ENCODE data around the gene TSPAN10. TPM values are rescaled to one million over a fixed set of nuclear protein-coding genes. Genes with fewer than 3 reads are reported as not detected.

The TSPAN10 gene
- total RNA-seq (2014; rRNA removed; shearing (Covaris generic); ENCODE audit: low replicate concordance) = 1.5 and 1.7 TPM in 2 replicates

- Histone ChIP-seq H4K20me1 (ENCODE audit: insufficient read depth, low read depth, low read length) (peaks cover 7% of the 10 kb centered on the region; the same call in 1 of the 2 replicates), H3K4me2 (ENCODE audit: low read depth, low read length, poor library complexity, severe bottlenecking) (peak within 1 kb of the TSS; percentile 99), H3K9me3 (ENCODE audit: low read length) (no peaks in the 10 kb centered on the region), H2AFZ (ENCODE audit: low read length) (peak within 1 kb of the TSS; percentile 77; the same call in 1 of the 2 replicates), H3K4me1 (ENCODE audit: low read length) (peaks cover 15% of the 10 kb centered on the region), H3K9ac (ENCODE audit: low read length) (peak within 1 kb of the TSS; percentile 99), H3K9me2 (replicated peaks; ENCODE audit: insufficient read depth, low read length) (no peaks in the 10 kb centered on the region), H3K27ac (ENCODE audit: low read length) (peak within 1 kb of the TSS; percentile 58; the same call in 1 of the 2 replicates), H3K79me2 (ENCODE audit: low read length) (peaks cover 49% of the 10 kb centered on the region), H3K36me3 (ENCODE audit: insufficient read depth, low read length) (no peaks in the 10 kb centered on the region; the same call in 1 of the 2 replicates), H3K27me3 (ENCODE audit: low read length) (no peaks in the 10 kb centered on the region), H3K4me3 (ENCODE audit: low read length) (peak within 1 kb of the TSS; percentile 100)
- DNase-seq = peak; percentile 94
These were observed at the start of gene TSPAN10, which contains the start of gene NPLOC4 for GRCh38 chr17:81636505-81637288. TSPAN10 (plus strand) TSS chr17:81637196; CDS start chr17:81642413, 5,217 bp downstream. NPLOC4 (minus strand) TSS chr17:81637112; CDS start chr17:81636930, 182 bp downstream.

DNA sequence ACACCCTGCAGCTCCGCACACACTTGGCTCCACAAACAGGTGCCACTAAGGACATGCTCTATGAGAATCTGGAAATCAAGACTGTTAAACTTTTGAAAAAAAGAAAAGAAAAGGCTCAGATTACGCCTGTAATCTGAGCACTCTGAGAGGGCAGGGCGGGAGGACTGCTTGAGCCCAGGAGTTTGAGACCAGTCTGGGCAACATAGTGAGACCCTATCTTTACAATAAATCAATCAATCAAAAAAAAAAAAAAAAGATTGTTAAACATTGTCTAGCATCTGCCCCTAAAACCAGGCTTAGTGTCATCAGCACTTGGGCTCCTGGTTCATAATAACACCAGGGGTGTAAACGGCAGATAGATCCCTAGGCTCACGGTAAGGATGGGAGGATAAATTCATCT, 47.4 kb upstream of the TSPAN10 start:
- Histone ChIP-seq H3K27ac (ENCODE audit: low read length) (no peak overlapping the region), H3K9ac (ENCODE audit: low read length) (no peak overlapping the region), H4K20me1 (ENCODE audit: insufficient read depth, low read depth, low read length) (no peaks in the 10 kb centered on the region), H3K4me2 (ENCODE audit: low read depth, low read length, poor library complexity, severe bottlenecking) (no peak overlapping the region), H2AFZ (ENCODE audit: low read length) (no peak overlapping the region), H3K79me2 (ENCODE audit: low read length) (no peaks in the 10 kb centered on the region), H3K4me3 (ENCODE audit: low read length) (no peak overlapping the region), H3K27me3 (ENCODE audit: low read length) (no peaks in the 10 kb centered on the region), H3K9me2 (replicated peaks; ENCODE audit: insufficient read depth, low read length) (no peaks in the 10 kb centered on the region), H3K4me1 (ENCODE audit: low read length) (no peaks in the 10 kb centered on the region), H3K36me3 (ENCODE audit: insufficient read depth, low read length) (peaks cover 22% of the 10 kb centered on the region), H3K9me3 (ENCODE audit: low read length) (no peaks in the 10 kb centered on the region)
- DNase-seq = no peak

- Histone ChIP-seq H3K79me2 (ENCODE audit: low read length) (no peaks in the 10 kb centered on the region), H3K27ac (ENCODE audit: low read length) (no peak overlapping the region), H3K9me3 (ENCODE audit: low read length) (no peaks in the 10 kb centered on the region), H3K9me2 (replicated peaks; ENCODE audit: insufficient read depth, low read length) (no peaks in the 10 kb centered on the region), H3K4me1 (ENCODE audit: low read length) (no peaks in the 10 kb centered on the region), H4K20me1 (ENCODE audit: insufficient read depth, low read depth, low read length) (no peaks in the 10 kb centered on the region), H2AFZ (ENCODE audit: low read length) (no peak overlapping the region), H3K4me2 (ENCODE audit: low read depth, low read length, poor library complexity, severe bottlenecking) (no peak overlapping the region), H3K27me3 (ENCODE audit: low read length) (no peaks in the 10 kb centered on the region), H3K4me3 (ENCODE audit: low read length) (no peak overlapping the region), H3K36me3 (ENCODE audit: insufficient read depth, low read length) (peaks cover 22% of the 10 kb centered on the region), H3K9ac (ENCODE audit: low read length) (no peak overlapping the region)
- DNase-seq = no peak
These were observed 46.9 kb upstream of the TSPAN10 start for GRCh38 chr17:81590121-81590520.

- Histone ChIP-seq H3K36me3 (ENCODE audit: insufficient read depth, low read length) (peaks cover 34% of the 10 kb centered on the region), H3K9me2 (replicated peaks; ENCODE audit: insufficient read depth, low read length) (no peaks in the 10 kb centered on the region), H3K9ac (ENCODE audit: low read length) (no peak overlapping the region), H3K79me2 (ENCODE audit: low read length) (no peaks in the 10 kb centered on the region), H3K4me2 (ENCODE audit: low read depth, low read length, poor library complexity, severe bottlenecking) (no peak overlapping the region), H3K9me3 (ENCODE audit: low read length) (no peaks in the 10 kb centered on the region), H3K27ac (ENCODE audit: low read length) (no peak overlapping the region), H4K20me1 (ENCODE audit: insufficient read depth, low read depth, low read length) (no peaks in the 10 kb centered on the region), H3K4me3 (ENCODE audit: low read length) (no peak overlapping the region), H2AFZ (ENCODE audit: low read length) (no peak overlapping the region), H3K4me1 (ENCODE audit: low read length) (no peaks in the 10 kb centered on the region), H3K27me3 (ENCODE audit: low read length) (no peaks in the 10 kb centered on the region)
- DNase-seq = no peak
These were observed 45.0 kb upstream of the TSPAN10 start for GRCh38 chr17:81591971-81592370.

DNA sequence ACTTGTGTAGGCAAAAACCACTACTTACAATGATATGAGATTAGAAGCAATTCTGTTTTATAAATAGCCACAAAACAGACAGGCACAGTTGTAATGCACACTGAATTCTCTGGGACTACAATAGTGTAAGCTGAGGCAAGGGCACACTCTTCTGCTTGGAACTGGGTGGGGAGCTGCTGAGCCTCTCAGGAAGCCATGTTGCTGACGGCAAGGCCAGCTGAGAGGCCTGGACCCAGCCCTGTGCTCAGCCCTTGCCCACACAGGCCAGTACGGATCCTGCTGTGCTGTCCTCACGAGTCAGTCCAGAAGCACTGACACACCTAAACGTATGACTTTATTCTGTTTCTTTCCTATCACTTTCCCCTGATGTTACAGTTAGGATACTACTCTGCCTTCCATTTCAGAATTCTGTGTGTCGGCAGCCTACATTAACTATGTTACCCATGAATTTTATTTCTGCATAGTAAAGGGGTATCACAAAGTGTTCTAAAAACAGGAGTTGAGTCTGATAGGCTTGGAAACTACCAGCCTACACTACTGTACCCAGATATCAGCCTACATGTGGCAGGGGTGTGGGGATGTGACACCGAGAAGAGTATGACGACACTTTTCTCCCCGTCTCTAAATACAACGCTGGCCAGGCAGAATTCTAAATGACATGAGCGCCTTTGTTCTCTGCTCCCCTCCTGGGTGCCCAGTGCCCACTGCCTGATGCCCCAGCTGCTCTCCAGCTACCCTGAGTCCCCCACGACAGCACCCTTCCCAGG, 43.7 kb upstream of the TSPAN10 start:
- Histone ChIP-seq H3K9me2 (replicated peaks; ENCODE audit: insufficient read depth, low read length) (no peaks in the 10 kb centered on the region), H3K4me3 (ENCODE audit: low read length) (no peak overlapping the region), H3K36me3 (ENCODE audit: insufficient read depth, low read length) (peaks cover 38% of the 10 kb centered on the region), H3K9me3 (ENCODE audit: low read length) (no peaks in the 10 kb centered on the region), H3K4me2 (ENCODE audit: low read depth, low read length, poor library complexity, severe bottlenecking) (no peak overlapping the region), H3K4me1 (ENCODE audit: low read length) (peaks cover 4% of the 10 kb centered on the region), H3K27ac (ENCODE audit: low read length) (no peak overlapping the region), H3K79me2 (ENCODE audit: low read length) (no peaks in the 10 kb centered on the region), H2AFZ (ENCODE audit: low read length) (no peak overlapping the region), H3K9ac (ENCODE audit: low read length) (no peak overlapping the region), H3K27me3 (ENCODE audit: low read length) (no peaks in the 10 kb centered on the region), H4K20me1 (ENCODE audit: insufficient read depth, low read depth, low read length) (no peaks in the 10 kb centered on the region)
- DNase-seq = no peak

DNA sequence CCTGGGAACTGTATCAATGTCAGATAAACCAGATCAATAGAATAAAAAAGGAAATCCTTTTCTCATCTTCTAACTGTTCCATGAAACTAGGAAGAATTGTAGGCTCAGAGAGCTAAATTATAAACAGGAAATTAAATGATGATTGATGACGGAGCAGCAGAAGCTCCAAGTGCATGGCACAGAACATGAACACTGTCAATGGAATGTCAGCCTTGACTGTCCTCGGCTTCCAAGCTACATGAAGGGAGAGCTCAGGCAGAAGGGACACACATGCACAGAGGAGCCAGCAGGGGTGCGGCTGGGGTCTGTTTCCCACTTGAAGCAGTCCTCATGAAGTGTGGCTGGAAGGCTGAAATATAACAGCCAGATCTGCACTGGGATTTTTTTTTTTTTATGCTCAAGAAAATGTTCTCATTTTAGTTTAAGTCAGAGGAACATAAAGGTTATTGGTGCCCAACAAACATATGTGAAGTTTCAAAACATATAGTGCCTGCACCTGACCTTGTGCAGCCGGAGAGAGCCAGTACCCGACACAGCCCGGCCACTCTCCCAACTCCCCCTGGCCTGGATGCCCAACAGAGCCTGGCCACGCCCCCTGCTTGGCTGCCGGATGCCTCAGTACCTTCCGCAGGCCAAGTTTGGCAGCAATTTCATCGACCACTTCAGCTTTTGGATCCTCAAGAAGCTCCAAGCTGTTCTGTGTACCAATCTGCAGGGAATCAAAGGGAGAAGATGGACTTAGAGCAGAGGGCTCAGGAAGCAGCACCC, 37.1 kb upstream of the TSPAN10 start:
- Histone ChIP-seq H3K4me2 (ENCODE audit: low read depth, low read length, poor library complexity, severe bottlenecking) (no peak overlapping the region), H4K20me1 (ENCODE audit: insufficient read depth, low read depth, low read length) (no peaks in the 10 kb centered on the region), H3K27me3 (ENCODE audit: low read length) (no peaks in the 10 kb centered on the region), H3K27ac (ENCODE audit: low read length) (no peak overlapping the region), H3K9me2 (replicated peaks; ENCODE audit: insufficient read depth, low read length) (no peaks in the 10 kb centered on the region), H2AFZ (ENCODE audit: low read length) (no peak overlapping the region), H3K9me3 (ENCODE audit: low read length) (no peaks in the 10 kb centered on the region), H3K79me2 (ENCODE audit: low read length) (peaks cover 16% of the 10 kb centered on the region), H3K36me3 (ENCODE audit: insufficient read depth, low read length) (peaks cover 54% of the 10 kb centered on the region), H3K4me1 (ENCODE audit: low read length) (peaks cover 19% of the 10 kb centered on the region), H3K9ac (ENCODE audit: low read length) (no peak overlapping the region), H3K4me3 (ENCODE audit: low read length) (no peak overlapping the region)
- DNase-seq = no peak

DNA sequence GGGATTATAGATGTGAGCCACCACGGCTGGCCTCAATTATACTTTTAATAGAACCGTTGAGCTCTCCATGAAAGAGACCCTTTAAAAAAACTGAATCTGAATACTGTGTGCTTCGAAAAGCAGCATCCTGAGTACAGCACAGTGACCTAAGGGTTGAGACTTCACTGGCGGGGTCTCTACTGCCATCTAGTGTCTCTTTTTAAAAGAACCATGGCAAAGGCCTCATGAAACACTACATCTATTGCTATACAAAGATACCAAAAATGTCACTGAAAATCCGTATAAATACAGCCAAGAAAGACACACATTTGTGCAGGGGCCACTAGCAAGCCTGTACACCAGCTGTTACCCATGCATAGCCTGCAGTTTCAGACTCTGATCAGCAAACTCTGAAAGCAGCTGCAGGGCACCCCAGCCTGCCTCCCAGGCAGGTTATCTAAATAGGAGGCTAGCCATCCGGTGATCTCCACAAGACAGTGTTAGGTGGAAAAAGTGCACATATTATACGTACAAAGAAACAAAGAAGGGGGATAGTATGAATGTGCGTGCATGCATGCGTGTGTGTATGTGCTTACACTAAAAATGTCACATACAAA, 35.4 kb upstream of the TSPAN10 start:
- Histone ChIP-seq H3K27ac (ENCODE audit: low read length) (0 out of 2 replicates have a peak overlapping the region, but pooled peaks have one; percentile 13), H3K27me3 (ENCODE audit: low read length) (no peaks in the 10 kb centered on the region), H2AFZ (ENCODE audit: low read length) (no peak overlapping the region), H4K20me1 (ENCODE audit: insufficient read depth, low read depth, low read length) (no peaks in the 10 kb centered on the region), H3K4me2 (ENCODE audit: low read depth, low read length, poor library complexity, severe bottlenecking) (no peak overlapping the region), H3K4me3 (ENCODE audit: low read length) (no peak overlapping the region), H3K9me3 (ENCODE audit: low read length) (no peaks in the 10 kb centered on the region), H3K9ac (ENCODE audit: low read length) (no peak overlapping the region), H3K79me2 (ENCODE audit: low read length) (peaks cover 20% of the 10 kb centered on the region), H3K36me3 (ENCODE audit: insufficient read depth, low read length) (peaks cover 49% of the 10 kb centered on the region), H3K4me1 (ENCODE audit: low read length) (peaks cover 19% of the 10 kb centered on the region), H3K9me2 (replicated peaks; ENCODE audit: insufficient read depth, low read length) (no peaks in the 10 kb centered on the region)
- peak; percentile 90 for DNase-seq
